Upper lobe of left lung (tissue), 4 donors: ENCODE results near the gene MAMDC2.

Experiments
- EP300 ChIP-seq, 4 donors: sonication (generic); formaldehyde crosslinking; IDR thresholded peaks; one replicate each; pipeline ENCODE4 v1.5.1; 2017; ENCODE audit warnings: antibody characterized with exemption in 4 of 4, control low read depth in 2 of 4
- POLR2A ChIP-seq, 4 donors: fragments of 450-650 bp; IDR thresholded peaks; one replicate each; pipeline ENCODE4 v1.5.1; 2016 to 2017; ENCODE audit warnings: antibody characterized with exemption in 4 of 4, mild to moderate bottlenecking in 2 of 4
- POLR2AphosphoS5 ChIP-seq, 2 donors: sonication (generic); formaldehyde crosslinking; IDR thresholded peaks; one replicate each; pipeline ENCODE4 v1.5.1; 2017; ENCODE audit warnings: antibody characterized with exemption in 2 of 2
- TF ChIP-seq, protein P1 (sequence below), 6 experiments: fragments of 450-650 bp in 4 of 6; fragments of 200-600 bp in 2 of 6; sonication (generic) in 2 of 6; IDR thresholded peaks; one replicate each; pipeline ENCODE4 v1.5.1; 2016 to 2019; ENCODE audit warnings: antibody characterized with exemption in 6 of 6

DNA sequence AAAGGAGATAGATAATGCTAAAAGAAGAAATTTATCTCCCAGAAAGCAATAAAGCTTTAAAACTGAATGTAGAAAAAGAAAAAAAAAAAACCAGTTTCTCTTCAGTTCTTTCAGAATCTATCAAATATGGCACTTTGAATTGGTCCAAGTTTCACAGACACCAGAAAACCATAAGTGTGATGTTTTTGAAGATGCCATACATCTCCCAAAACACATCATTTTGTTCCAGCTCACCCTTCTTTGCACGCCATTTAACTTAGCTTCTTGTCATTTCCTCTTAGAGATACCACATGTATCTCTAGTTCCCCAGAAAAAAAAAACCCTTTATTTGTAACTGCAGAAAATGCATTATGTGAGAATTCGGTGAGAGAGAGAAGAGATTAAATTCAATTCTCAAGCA is 46.1 kb upstream of the MAMDC2 start:
- TF ChIP-seq, protein P1, sequence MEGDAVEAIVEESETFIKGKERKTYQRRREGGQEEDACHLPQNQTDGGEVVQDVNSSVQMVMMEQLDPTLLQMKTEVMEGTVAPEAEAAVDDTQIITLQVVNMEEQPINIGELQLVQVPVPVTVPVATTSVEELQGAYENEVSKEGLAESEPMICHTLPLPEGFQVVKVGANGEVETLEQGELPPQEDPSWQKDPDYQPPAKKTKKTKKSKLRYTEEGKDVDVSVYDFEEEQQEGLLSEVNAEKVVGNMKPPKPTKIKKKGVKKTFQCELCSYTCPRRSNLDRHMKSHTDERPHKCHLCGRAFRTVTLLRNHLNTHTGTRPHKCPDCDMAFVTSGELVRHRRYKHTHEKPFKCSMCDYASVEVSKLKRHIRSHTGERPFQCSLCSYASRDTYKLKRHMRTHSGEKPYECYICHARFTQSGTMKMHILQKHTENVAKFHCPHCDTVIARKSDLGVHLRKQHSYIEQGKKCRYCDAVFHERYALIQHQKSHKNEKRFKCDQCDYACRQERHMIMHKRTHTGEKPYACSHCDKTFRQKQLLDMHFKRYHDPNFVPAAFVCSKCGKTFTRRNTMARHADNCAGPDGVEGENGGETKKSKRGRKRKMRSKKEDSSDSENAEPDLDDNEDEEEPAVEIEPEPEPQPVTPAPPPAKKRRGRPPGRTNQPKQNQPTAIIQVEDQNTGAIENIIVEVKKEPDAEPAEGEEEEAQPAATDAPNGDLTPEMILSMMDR (IDR thresholded peaks at IDR 0.05): no peak
- TF ChIP-seq EP300 (IDR thresholded peaks at IDR 0.05): no peak
- TF ChIP-seq POLR2AphosphoS5 (IDR thresholded peaks at IDR 0.05): no peak
- TF ChIP-seq POLR2A (IDR thresholded peaks at IDR 0.05): no peak
